HG02885 (cell line): ENCODE data around the gene USPL1.
"Not testable (repeated sequence)": the region's sequence is repeated elsewhere in the genome, so short reads cannot be mapped to it uniquely, and the experiment has no call there.

Experiments
- ATAC-seq: cut with Tn5 transposase; IDR thresholded peaks from one replicate; pipeline ENCODE4 v1.9.1; 2021; ENCODE audit warnings: mild to moderate bottlenecking; ENCODE audit not compliant: unreplicated experiment, poor library complexity

USPL1 gene

DNA sequence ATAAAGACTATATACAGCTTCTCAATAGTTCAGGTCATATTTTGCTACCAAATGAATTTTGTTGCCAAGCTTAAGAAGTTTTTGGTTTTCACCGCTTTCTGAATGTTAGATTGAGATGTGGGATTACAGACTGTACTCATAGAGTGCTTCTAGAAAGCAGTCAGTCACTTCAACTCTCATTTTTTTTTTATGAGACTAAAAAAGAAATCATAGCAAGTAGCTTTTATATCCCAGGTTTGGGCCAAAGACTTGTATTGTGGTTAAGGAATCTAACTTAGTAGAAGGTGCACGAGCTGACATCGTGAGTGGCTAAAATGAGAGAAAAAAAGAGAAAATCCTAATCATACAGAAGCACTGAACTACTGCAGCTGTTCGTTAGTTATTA, 2.2 kb upstream of the USPL1 start:
- no peak for ATAC-seq

DNA sequence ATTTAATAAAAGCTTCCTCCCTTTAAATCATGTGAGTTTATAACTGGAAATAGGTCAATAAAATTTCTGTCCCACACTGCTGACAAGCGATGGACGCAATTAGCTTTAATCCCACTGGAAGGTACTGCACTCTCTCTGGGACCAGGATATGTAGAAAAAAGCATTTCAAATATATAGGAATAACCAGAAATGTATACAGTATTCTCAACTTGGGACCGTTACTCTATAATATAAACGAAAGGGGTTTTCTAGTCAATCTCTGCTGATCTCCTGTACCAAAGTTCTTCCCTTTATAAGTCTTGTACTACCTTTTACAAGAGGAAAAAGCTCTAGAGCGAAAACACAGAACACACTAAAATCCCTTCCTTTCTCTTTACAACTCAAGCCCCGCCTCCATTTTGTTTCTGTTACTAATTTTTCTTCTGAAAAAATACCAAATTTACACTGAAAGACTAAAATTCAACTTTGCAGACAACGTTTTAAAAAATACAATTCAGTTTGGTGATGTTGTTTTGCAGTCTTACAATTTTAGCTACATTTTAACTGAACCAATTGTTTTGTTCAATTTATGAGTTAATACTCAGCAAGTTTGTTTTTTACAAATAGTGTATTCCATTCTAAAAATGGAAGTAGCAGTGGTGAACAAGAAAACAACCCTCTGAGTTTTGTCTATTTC, 1.7 kb upstream of the USPL1 start:
- no peak for ATAC-seq

GRCh38 chr13:30616927-30617314, 799 bp upstream of the USPL1 start:
- peak; percentile 21 for ATAC-seq

- no peak for ATAC-seq
Measured at GRCh38 chr13:30618186-30618929, 638 bp downstream of the USPL1 start.

DNA sequence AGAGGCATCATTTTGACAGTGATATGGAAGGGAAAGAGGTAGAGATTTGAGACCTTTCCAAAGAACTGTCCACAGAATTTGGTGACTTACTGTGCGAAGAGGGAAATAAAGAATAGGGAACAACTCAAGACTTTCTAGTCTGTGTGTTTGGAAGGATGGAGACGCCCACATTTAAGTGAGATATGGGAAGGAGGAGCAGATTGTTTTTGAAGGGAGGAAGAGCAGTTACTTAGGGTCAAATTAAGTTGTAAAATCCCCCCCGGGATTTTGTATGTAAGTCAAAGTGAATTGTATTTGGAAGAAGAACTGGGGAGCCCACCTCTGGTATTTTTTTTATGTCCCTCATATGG, 1.2 kb downstream of the USPL1 start:
- no peak for ATAC-seq

- ATAC-seq = no peak
Measured at GRCh38 chr13:30619731-30620130, 2.0 kb downstream of the USPL1 start.

- no peak for ATAC-seq
Measured at GRCh38 chr13:30620941-30621340, 3.2 kb downstream of the USPL1 start.

- ATAC-seq = no peak
Measured at GRCh38 chr13:30622551-30622950, 4.8 kb downstream of the USPL1 start.

- ATAC-seq = no peak
Measured at GRCh38 chr13:30623392-30623791, 5.7 kb downstream of the USPL1 start.

DNA sequence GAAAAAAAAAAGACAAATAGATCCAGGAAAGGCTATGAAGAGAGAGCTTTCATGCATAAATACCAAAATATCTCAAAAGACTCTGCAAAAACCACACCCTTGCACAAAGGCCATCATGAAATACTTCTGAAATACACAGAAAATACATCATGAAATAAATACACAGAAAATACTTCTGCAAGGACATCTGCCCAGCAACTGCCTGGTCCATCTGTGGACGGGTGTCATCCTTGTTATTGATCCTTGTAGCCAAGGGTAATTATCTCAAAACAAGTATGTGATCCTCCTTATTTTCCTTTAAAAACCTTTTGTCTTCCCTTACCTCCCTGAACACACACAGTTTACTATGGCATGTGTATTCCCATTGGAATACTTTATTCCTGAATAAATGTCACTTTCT, 6.9 kb downstream of the USPL1 start:
- no peak for ATAC-seq

DNA sequence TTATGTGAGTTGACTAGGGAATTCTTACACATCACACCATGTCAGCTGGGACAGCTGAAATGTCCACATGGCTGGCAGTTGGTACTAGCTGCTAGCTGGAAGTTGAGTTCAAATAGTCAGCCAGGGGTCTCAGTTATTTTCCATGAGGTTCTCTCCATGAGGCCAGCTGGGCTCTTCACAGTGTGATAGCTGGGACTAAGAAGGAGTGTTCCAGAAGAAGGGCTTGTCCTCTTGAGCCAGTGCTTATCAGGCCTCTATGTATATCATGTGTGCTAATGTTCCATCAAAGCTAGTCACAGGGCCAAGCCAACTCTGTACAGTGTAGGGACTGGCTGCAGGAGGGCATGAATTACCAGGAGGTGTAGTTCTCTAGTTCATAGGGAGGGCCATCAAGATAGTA, 11.8 kb downstream of the USPL1 start:
- no peak for ATAC-seq

GRCh38 chr13:30633861-30634260, 16.1 kb downstream of the USPL1 start:
- no peak for ATAC-seq

- no peak for ATAC-seq
Measured at GRCh38 chr13:30634838-30635237, 17.1 kb downstream of the USPL1 start.

GRCh38 chr13:30638301-30638700, 20.6 kb downstream of the USPL1 start:
- no peak for ATAC-seq

- no peak for ATAC-seq
Measured at GRCh38 chr13:30639671-30640070, 22.0 kb downstream of the USPL1 start.

DNA sequence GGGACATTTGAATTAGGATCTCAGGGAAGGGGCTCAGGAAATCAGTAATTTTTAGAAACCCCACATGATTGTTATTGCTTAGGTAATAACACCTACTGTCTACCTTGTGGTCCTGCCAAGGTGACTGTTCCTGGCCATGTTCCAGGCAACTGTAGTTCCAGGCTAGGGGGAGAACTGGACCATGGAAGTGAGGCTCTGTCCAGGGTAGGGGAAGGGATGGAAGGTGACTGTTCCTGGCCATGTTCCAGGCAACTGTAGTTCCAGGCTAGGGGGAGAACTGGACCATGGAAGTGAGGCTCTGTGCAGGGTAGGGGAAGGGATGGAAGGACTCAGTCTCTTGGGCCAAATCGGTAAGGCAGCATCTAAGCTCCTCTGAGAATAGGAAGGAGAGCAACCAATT, 23.5 kb downstream of the USPL1 start:
- not testable (repeated sequence) for ATAC-seq

- ATAC-seq = no peak
Measured at GRCh38 chr13:30645629-30646028, 27.9 kb downstream of the USPL1 start.

DNA sequence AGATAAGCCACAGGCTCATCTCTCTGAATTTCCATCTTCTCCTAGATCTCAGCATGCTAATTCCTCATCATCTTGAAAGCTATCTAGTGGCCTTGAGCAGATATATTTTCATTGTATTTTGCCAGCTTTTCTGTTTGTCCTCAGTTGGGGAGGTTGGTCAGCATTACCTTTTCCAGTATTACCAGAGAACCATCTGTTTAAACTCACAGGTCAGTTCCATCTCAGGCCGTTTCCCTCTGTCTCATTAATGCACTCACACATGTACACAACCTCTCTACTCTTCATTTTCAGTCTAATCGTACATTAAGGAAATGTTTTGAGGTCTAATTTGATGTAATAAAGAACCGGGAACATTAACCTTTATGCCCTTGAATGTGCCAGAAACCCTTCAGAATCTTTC, 29.7 kb downstream of the USPL1 start:
- no peak for ATAC-seq

- ATAC-seq = peak; percentile 52
Measured at GRCh38 chr13:30647824-30648521, 30.3 kb downstream of the USPL1 start.

- no peak for ATAC-seq
Measured at GRCh38 chr13:30648522-30649012, 30.8 kb downstream of the USPL1 start.

- not testable (repeated sequence) for ATAC-seq
Measured at GRCh38 chr13:30651648-30652047, 33.9 kb downstream of the USPL1 start.
